T-helper 1 cell (primary cell): ENCODE measurements around the gene PARVG.
"Not testable (repeated sequence)": the region's sequence is repeated elsewhere in the genome, so short reads cannot be mapped to it uniquely, and the experiment has no call there.

Experiments used
- DNase-seq, 5 donors: peaks; one replicate each; pipeline ENCODE4 v3.0.0-alpha.2; 2012 to 2020

The PARVG gene

GRCh38 chr22:44213489-44214043, 32.8 kb downstream of the PARVG start:
- DNase-seq = no peak

- DNase-seq = no peak
Measured at GRCh38 chr22:44214187-44214586, 33.5 kb downstream of the PARVG start.

GRCh38 chr22:44214764-44215163, 34.0 kb downstream of the PARVG start:
- no peak for DNase-seq

GRCh38 chr22:44215287-44215686, 34.6 kb downstream of the PARVG start:
- no peak for DNase-seq

- no peak for DNase-seq
Measured at GRCh38 chr22:44217346-44217745, 36.6 kb downstream of the PARVG start.

- DNase-seq = no peak
Measured at GRCh38 chr22:44218071-44218470, 37.3 kb downstream of the PARVG start.

- no peak for DNase-seq
Measured at GRCh38 chr22:44219101-44219870, 38.6 kb downstream of the PARVG start.

- DNase-seq = no peak
Measured at GRCh38 chr22:44220727-44221680, 40.3 kb downstream of the PARVG start.

GRCh38 chr22:44221710-44222475, 41.2 kb downstream of the PARVG start:
- no peak for DNase-seq

GRCh38 chr22:44224166-44224565, 43.4 kb downstream of the PARVG start:
- no peak for DNase-seq

GRCh38 chr22:44225091-44225689, 44.5 kb downstream of the PARVG start:
- no peak for DNase-seq

- no peak for DNase-seq
Measured at GRCh38 chr22:44225812-44226211, 45.1 kb downstream of the PARVG start.

- no peak for DNase-seq
Measured at GRCh38 chr22:44229331-44229730, 48.6 kb downstream of the PARVG start.

- DNase-seq = no peak
Measured at GRCh38 chr22:44229809-44230208, 49.1 kb downstream of the PARVG start.

- DNase-seq = no peak
Measured at GRCh38 chr22:44231233-44231632, 50.5 kb downstream of the PARVG start.

- not testable (repeated sequence) for DNase-seq
Measured at GRCh38 chr22:44234372-44234771, 53.6 kb downstream of the PARVG start.

- DNase-seq = no peak
Measured at GRCh38 chr22:44237290-44237689, 56.6 kb downstream of the PARVG start.

GRCh38 chr22:44241121-44241520, 60.4 kb downstream of the PARVG start:
- DNase-seq = not testable (repeated sequence)

GRCh38 chr22:44242946-44243724, 62.4 kb downstream of the PARVG start:
- DNase-seq = no peak

GRCh38 chr22:44243761-44244160, 63.0 kb downstream of the PARVG start:
- DNase-seq = no peak

GRCh38 chr22:44244265-44244822, 63.6 kb downstream of the PARVG start:
- no peak for DNase-seq
